Activated naive CD8-positive, alpha-beta T cell treated with anti-CD3 and anti-CD28 coated beads for 36 hours (primary cell): ENCODE results near the gene TSPAN32. TPM values are rescaled to one million over a fixed set of nuclear protein-coding genes. Genes with fewer than 3 reads are reported as not detected.

Source experiments
- DNase-seq: peaks from one replicate; pipeline ENCODE4 v3.0.0; 2021
- H3K27ac Mint-ChIP-seq: one replicate; pipeline ENCODE4 v1.8.0; 2022; ENCODE audit warnings: mild to moderate bottlenecking, moderate library complexity, mixed read lengths
- H3K27me3 Mint-ChIP-seq: one replicate; pipeline ENCODE4 v1.8.0; 2022; ENCODE audit warnings: mild to moderate bottlenecking, mixed read lengths
- H3K36me3 Mint-ChIP-seq: one replicate; pipeline ENCODE4 v1.8.0; 2021; ENCODE audit warnings: mild to moderate bottlenecking, mixed read lengths
- H3K4me1 Mint-ChIP-seq: one replicate; pipeline ENCODE4 v1.8.0; 2021; ENCODE audit warnings: mixed read lengths
- H3K4me3 Mint-ChIP-seq: one replicate; pipeline ENCODE4 v1.8.0; 2022; ENCODE audit warnings: mild to moderate bottlenecking, moderate library complexity, mixed read lengths
- H3K9me3 Mint-ChIP-seq: one replicate; pipeline ENCODE4 v1.8.0; 2022; ENCODE audit warnings: mixed read lengths
- total RNA-seq, 2 experiments: library from RNA; stranded (reverse); gene quantifications; one replicate each; pipeline ENCODE4 v1.2.3, GENCODE V29; 2021

Gene TSPAN32
- total RNA-seq, 2 experiments from 2014 or later, result 5.4 to 5.5 TPM

- Mint-ChIP-seq H3K36me3 (no peaks in the 10 kb centered on the region), H3K27me3 (no peaks in the 10 kb centered on the region), H3K9me3 (no peaks in the 10 kb centered on the region), H3K4me3 (no peak overlapping the region), H3K4me1 (peaks cover 19% of the 10 kb centered on the region), H3K27ac (no peak overlapping the region)
- DNase-seq, result no peak
These were observed 9.1 kb downstream of the TSPAN32 start for GRCh38 chr11:2310786-2311352.

- H3K27me3 Mint-ChIP-seq, result no peaks in the 10 kb centered on the region
- H3K4me3 Mint-ChIP-seq, result no peak overlapping the region
- no peaks in the 10 kb centered on the region for H3K36me3 Mint-ChIP-seq
- no peak overlapping the region for H3K27ac Mint-ChIP-seq
- DNase-seq, result no peak
- H3K4me1 Mint-ChIP-seq, result peaks cover 13% of the 10 kb centered on the region
- H3K9me3 Mint-ChIP-seq, result no peaks in the 10 kb centered on the region
These were observed 9.7 kb downstream of the TSPAN32 start for GRCh38 chr11:2311353-2312133.

- no peaks in the 10 kb centered on the region for H3K27me3 Mint-ChIP-seq
- peaks cover 13% of the 10 kb centered on the region for H3K4me1 Mint-ChIP-seq
- H3K27ac Mint-ChIP-seq, result no peak overlapping the region
These were observed 10.6 kb downstream of the TSPAN32 start for GRCh38 chr11:2312232-2313042.

GRCh38 chr11:2313051-2313951 is 11.5 kb downstream of the TSPAN32 start:
- Mint-ChIP-seq H3K27ac (no peak overlapping the region), H3K9me3 (no peaks in the 10 kb centered on the region), H3K4me3 (no peak overlapping the region), H3K27me3 (no peaks in the 10 kb centered on the region), H3K4me1 (peaks cover 10% of the 10 kb centered on the region), H3K36me3 (peaks cover 2% of the 10 kb centered on the region)
- DNase-seq, result no peak

More at GRCh38 chr11:2312232-2313042, 10.6 kb downstream of the TSPAN32 start:
- Mint-ChIP-seq H3K9me3 (no peaks in the 10 kb centered on the region), H3K4me3 (no peak overlapping the region), H3K36me3 (peaks cover 2% of the 10 kb centered on the region)
- no peak for DNase-seq

GRCh38 chr11:2314136-2314524 is 12.3 kb downstream of the TSPAN32 start:
- Mint-ChIP-seq H3K27me3 (no peaks in the 10 kb centered on the region), H3K36me3 (peaks cover 2% of the 10 kb centered on the region), H3K4me3 (no peak overlapping the region), H3K27ac (no peak overlapping the region), H3K4me1 (peaks cover 10% of the 10 kb centered on the region), H3K9me3 (no peaks in the 10 kb centered on the region)
- no peak for DNase-seq

GRCh38 chr11:2314525-2315394 is 12.9 kb downstream of the TSPAN32 start:
- peaks cover 11% of the 10 kb centered on the region for H3K4me1 Mint-ChIP-seq
- DNase-seq, result no peak
- H3K36me3 Mint-ChIP-seq, result peaks cover 2% of the 10 kb centered on the region
- no peak overlapping the region for H3K27ac Mint-ChIP-seq
- H3K27me3 Mint-ChIP-seq, result no peaks in the 10 kb centered on the region
- no peaks in the 10 kb centered on the region for H3K9me3 Mint-ChIP-seq
- no peak overlapping the region for H3K4me3 Mint-ChIP-seq

GRCh38 chr11:2315395-2316168 is 13.8 kb downstream of the TSPAN32 start:
- no peak overlapping the region for H3K4me3 Mint-ChIP-seq

GRCh38 chr11:2316169-2316962 is 14.6 kb downstream of the TSPAN32 start:
- peaks cover 15% of the 10 kb centered on the region for H3K4me1 Mint-ChIP-seq
- H3K4me3 Mint-ChIP-seq, result no peak overlapping the region
- no peak for DNase-seq
- H3K27ac Mint-ChIP-seq, result no peak overlapping the region
- H3K27me3 Mint-ChIP-seq, result no peaks in the 10 kb centered on the region
- H3K9me3 Mint-ChIP-seq, result no peaks in the 10 kb centered on the region
- H3K36me3 Mint-ChIP-seq, result peaks cover 2% of the 10 kb centered on the region

More at GRCh38 chr11:2315395-2316168, 13.8 kb downstream of the TSPAN32 start:
- no peak overlapping the region for H3K27ac Mint-ChIP-seq
- H3K4me1 Mint-ChIP-seq, result peaks cover 15% of the 10 kb centered on the region
- H3K9me3 Mint-ChIP-seq, result no peaks in the 10 kb centered on the region
- H3K27me3 Mint-ChIP-seq, result no peaks in the 10 kb centered on the region
- DNase-seq, result no peak
- peaks cover 2% of the 10 kb centered on the region for H3K36me3 Mint-ChIP-seq

- Mint-ChIP-seq H3K27ac (no peak overlapping the region), H3K4me3 (no peak overlapping the region), H3K9me3 (no peaks in the 10 kb centered on the region), H3K27me3 (no peaks in the 10 kb centered on the region), H3K36me3 (peaks cover 2% of the 10 kb centered on the region), H3K4me1 (peaks cover 15% of the 10 kb centered on the region)
- no peak for DNase-seq
These were observed 15.1 kb downstream of the TSPAN32 start for GRCh38 chr11:2316963-2317244.

GRCh38 chr11:2317354-2318050 is 15.7 kb downstream of the TSPAN32 start:
- H3K4me1 Mint-ChIP-seq, result peaks cover 15% of the 10 kb centered on the region
- no peaks in the 10 kb centered on the region for H3K9me3 Mint-ChIP-seq
- H3K27me3 Mint-ChIP-seq, result peaks cover 2% of the 10 kb centered on the region
- H3K36me3 Mint-ChIP-seq, result peaks cover 2% of the 10 kb centered on the region
- no peak overlapping the region for H3K27ac Mint-ChIP-seq
- DNase-seq, result no peak
- H3K4me3 Mint-ChIP-seq, result no peak overlapping the region

- H3K4me1 Mint-ChIP-seq, result peaks cover 12% of the 10 kb centered on the region
- H3K4me3 Mint-ChIP-seq, result no peak overlapping the region
- DNase-seq, result no peak
- H3K36me3 Mint-ChIP-seq, result peaks cover 2% of the 10 kb centered on the region
- H3K9me3 Mint-ChIP-seq, result no peaks in the 10 kb centered on the region
- no peak overlapping the region for H3K27ac Mint-ChIP-seq
- H3K27me3 Mint-ChIP-seq, result peaks cover 5% of the 10 kb centered on the region
These were observed 16.3 kb downstream of the TSPAN32 start for GRCh38 chr11:2318123-2318522.

GRCh38 chr11:2318707-2319106 is 16.9 kb downstream of the TSPAN32 start:
- Mint-ChIP-seq H3K27me3 (peaks cover 5% of the 10 kb centered on the region), H3K4me3 (no peak overlapping the region), H3K9me3 (no peaks in the 10 kb centered on the region), H3K27ac (no peak overlapping the region), H3K36me3 (peaks cover 2% of the 10 kb centered on the region), H3K4me1 (peaks cover 9% of the 10 kb centered on the region)
- DNase-seq, result no peak
